C1 segment of cervical spinal cord (tissue), 14 donors: ENCODE results near the gene FSTL5.

Experiments
- DNase-seq, 14 donors: peaks; one replicate each; lab custom pipeline; 2025; lab: John Stamatoyannopoulos, UW

Gene FSTL5

DNA sequence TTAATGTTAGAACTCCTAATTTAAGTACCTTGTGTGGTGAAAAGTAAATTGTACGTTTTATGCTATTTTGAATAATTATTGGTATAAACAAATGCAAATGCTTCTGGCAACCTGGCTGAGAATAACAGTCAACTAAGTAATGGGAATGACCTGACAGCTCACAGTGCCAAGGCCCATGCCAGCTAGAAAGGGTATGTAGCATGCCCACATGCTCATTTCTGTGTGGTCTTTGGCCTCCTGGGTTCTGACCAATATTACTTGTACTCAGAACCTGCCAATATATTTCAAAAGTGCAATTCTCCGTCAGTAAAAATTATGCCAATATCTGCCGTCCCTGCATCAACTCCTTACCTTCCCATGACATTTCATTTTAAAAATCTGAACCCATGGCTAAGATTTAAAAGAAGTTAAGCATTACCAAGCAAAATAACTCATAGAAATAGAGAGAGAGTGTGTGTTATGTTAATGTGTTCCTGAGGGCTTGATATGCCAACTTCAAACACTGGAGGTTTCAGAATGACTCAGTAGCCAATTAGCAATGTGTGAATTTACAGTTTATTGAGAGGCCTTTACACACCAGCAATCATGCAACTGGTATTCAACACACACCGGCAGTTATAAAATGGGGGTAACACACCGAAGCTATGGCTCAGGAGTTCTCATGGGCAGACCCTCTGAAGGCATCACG lies 820.8 kb downstream of the FSTL5 start:
- no peak for DNase-seq

DNA sequence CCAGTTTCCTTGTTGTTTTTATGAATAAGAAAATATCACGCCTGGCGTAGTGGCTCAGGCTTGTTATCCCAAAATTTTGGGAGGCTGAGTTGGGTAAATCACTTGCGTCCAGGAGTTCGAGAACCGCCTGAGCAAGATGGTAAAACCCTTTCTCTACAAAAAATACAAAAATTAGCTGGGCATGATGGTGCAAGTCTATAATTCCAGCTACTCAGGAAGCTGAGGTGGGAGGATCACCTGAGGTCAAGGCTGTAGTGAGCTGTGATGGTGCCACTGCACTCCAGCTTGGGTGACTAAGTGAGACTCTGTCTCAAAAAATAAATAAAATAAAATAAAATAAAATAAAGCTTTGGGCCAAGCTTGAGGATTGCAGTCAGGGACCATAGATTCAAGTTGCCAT lies 827.2 kb downstream of the FSTL5 start:
- DNase-seq: no peak

DNA sequence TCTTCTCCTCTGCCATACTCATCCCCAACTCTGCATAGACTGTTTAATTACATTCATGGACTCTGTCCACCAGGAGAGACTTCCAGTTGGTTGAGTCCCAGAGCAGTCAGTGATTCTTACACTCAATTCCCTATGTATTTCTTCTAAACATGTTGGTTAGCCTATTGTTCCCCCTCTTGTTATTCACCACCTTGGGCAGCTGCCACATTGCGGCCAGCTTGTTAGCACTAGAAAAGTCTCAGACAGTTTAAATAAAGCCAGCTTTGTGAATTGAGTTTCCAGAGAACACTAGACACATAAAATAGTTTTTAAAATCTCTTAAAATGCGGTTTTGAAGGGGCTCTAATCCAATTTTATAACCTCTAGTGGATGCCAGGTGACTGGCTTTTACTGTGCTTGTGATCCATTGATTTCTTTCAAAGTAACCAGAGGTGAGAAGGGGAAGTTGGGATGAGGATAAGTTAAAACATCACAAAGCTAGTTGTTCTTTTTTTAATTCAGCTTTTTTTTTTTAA lies 827.7 kb downstream of the FSTL5 start:
- no peak for DNase-seq
